Osteoblast (primary cell): ENCODE results near the gene TOPAZ1. TPM values are rescaled to one million over a fixed set of nuclear protein-coding genes. Genes with fewer than 3 reads are reported as not detected.

Experiments
- DNase-seq: peaks from one replicate; pipeline ENCODE4 v3.0.0; 2011; ENCODE audit warnings: low spot score, mixed read lengths; ENCODE audit not compliant: insufficient read length; ENCODE audit errors: missing footprints
- H2AFZ ChIP-seq: 2 replicates; pipeline ENCODE4 v1.6.0; 2011; ENCODE audit warnings: mild to moderate bottlenecking, low read length
- H3K27ac ChIP-seq: 2 replicates; pipeline ENCODE4 v1.5.1; 2011; ENCODE audit warnings: mild to moderate bottlenecking, low read depth, low read length, moderate library complexity
- H3K27me3 ChIP-seq: 2 replicates; pipeline ENCODE4 v1.6.0; 2012; ENCODE audit warnings: mild to moderate bottlenecking, control low read depth, inconsistent platforms, low read length, moderate library complexity; ENCODE audit not compliant: insufficient read depth
- H3K36me3 ChIP-seq: 2 replicates; pipeline ENCODE4 v1.5.1; 2011; ENCODE audit warnings: mild to moderate bottlenecking, low read length, control low read depth, moderate library complexity; ENCODE audit not compliant: insufficient read depth
- H3K4me1 ChIP-seq: 2 replicates; pipeline ENCODE4 v1.5.1; 2011; ENCODE audit warnings: mild to moderate bottlenecking, low read length, control low read depth, moderate library complexity; ENCODE audit not compliant: insufficient read depth
- H3K4me2 ChIP-seq: 2 replicates; pipeline ENCODE4 v1.6.0; 2011; ENCODE audit warnings: mild to moderate bottlenecking, low read length; ENCODE audit not compliant: insufficient read depth
- H3K4me3 ChIP-seq: fragments of 200-600 bp; sonication (generic); 3 replicates; pipeline ENCODE4 v1.5.1; 2012; ENCODE audit warnings: mild to moderate bottlenecking, low read length, inconsistent platforms; ENCODE audit not compliant: insufficient read depth
- H3K79me2 ChIP-seq: 2 replicates; pipeline ENCODE4 v1.6.0; 2012; ENCODE audit warnings: mild to moderate bottlenecking, low read length, control low read depth, inconsistent platforms; ENCODE audit not compliant: insufficient read depth
- H3K9me3 ChIP-seq: 2 replicates; pipeline ENCODE4 v1.5.1; 2011; ENCODE audit warnings: low read depth, low read length, control low read depth
- H4K20me1 ChIP-seq: 2 replicates; pipeline ENCODE4 v1.6.0; 2012; ENCODE audit warnings: mild to moderate bottlenecking, low read length, control low read depth; ENCODE audit not compliant: insufficient read depth
- total RNA-seq: library from RNA; depleted of rRNA; stranded (reverse); fragments of >200 nt; gene quantifications from 2 replicates; pipeline ENCODE4 v1.2.3, GENCODE V29; 2012
- TF ChIP-seq, protein P1 (sequence below): IDR thresholded peaks from 2 replicates; pipeline ENCODE4 v1.5.1; 2011; ENCODE audit warnings: mild to moderate bottlenecking, low read depth, low read length, moderate library complexity; ENCODE audit errors: extremely low read depth

TOPAZ1 gene
- total RNA-seq, 1 donor = not detected

DNA sequence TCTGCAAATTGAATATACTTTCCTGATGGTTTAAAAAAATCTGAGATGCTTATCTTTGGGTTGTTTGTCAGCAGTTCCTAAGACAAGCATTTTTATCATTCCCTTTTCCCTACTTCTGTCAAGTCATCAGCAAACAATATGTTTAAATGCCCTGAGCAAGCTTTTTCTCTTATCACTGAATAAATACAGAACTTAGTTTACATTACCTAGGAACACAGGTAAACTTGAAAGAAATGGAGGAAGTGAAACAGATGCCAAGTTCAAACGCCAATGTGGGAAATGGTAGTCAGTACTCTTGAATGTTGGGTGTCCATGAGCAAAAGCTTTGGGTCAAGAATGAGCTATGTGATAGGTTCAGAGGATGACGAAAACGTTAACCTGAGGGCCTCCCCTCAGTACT, 79.6 kb downstream of the TOPAZ1 start:
- Histone ChIP-seq H4K20me1 (no peaks in the 10 kb centered on the region), H3K4me2 (no peak overlapping the region), H3K9me3 (no peaks in the 10 kb centered on the region), H3K36me3 (no peaks in the 10 kb centered on the region), H2AFZ (no peak overlapping the region), H3K27ac (no peak overlapping the region), H3K4me3 (no peak overlapping the region), H3K79me2 (no peaks in the 10 kb centered on the region), H3K27me3 (peaks cover 2% of the 10 kb centered on the region), H3K4me1 (no peaks in the 10 kb centered on the region)
- DNase-seq = no peak
- TF ChIP-seq, protein P1, sequence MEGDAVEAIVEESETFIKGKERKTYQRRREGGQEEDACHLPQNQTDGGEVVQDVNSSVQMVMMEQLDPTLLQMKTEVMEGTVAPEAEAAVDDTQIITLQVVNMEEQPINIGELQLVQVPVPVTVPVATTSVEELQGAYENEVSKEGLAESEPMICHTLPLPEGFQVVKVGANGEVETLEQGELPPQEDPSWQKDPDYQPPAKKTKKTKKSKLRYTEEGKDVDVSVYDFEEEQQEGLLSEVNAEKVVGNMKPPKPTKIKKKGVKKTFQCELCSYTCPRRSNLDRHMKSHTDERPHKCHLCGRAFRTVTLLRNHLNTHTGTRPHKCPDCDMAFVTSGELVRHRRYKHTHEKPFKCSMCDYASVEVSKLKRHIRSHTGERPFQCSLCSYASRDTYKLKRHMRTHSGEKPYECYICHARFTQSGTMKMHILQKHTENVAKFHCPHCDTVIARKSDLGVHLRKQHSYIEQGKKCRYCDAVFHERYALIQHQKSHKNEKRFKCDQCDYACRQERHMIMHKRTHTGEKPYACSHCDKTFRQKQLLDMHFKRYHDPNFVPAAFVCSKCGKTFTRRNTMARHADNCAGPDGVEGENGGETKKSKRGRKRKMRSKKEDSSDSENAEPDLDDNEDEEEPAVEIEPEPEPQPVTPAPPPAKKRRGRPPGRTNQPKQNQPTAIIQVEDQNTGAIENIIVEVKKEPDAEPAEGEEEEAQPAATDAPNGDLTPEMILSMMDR = no peak

GRCh38 chr3:44323341-44323955, 81.8 kb downstream of the TOPAZ1 start:
- Histone ChIP-seq H2AFZ (no peak overlapping the region), H3K4me2 (no peak overlapping the region), H3K36me3 (no peaks in the 10 kb centered on the region), H3K4me3 (no peak overlapping the region), H3K27me3 (peaks cover 2% of the 10 kb centered on the region), H4K20me1 (no peaks in the 10 kb centered on the region), H3K79me2 (no peaks in the 10 kb centered on the region), H3K9me3 (no peaks in the 10 kb centered on the region), H3K27ac (no peak overlapping the region), H3K4me1 (no peaks in the 10 kb centered on the region)
- TF ChIP-seq, protein P1 = peak; percentile 88
- DNase-seq = peak; percentile 62

DNA sequence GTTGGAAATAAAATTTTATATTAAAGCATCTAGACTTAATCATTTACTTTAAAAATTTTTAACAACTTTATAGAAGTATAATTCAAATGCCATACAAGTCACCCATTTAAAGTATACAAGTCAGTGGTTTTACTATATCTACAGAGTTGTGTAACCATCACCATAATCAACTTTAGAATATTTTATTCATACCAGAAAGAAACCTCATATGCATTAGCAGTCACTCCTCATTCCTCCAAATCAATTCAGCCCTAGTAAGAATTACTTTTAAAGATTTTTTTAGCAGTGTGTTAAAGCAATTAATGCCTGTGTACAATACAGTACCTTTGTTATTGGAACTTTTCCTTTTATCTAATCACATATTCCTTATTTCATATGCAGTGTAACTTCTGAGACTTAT, 82.9 kb downstream of the TOPAZ1 start:
- no peaks in the 10 kb centered on the region for H3K36me3 ChIP-seq
- no peaks in the 10 kb centered on the region for H3K79me2 ChIP-seq
- no peaks in the 10 kb centered on the region for H3K4me1 ChIP-seq
- TF ChIP-seq, protein P1 = no peak
- no peaks in the 10 kb centered on the region for H3K9me3 ChIP-seq
- H3K4me3 ChIP-seq = no peak overlapping the region
- no peak overlapping the region for H3K4me2 ChIP-seq
- DNase-seq = no peak
- H3K27me3 ChIP-seq = peaks cover 11% of the 10 kb centered on the region
- H3K27ac ChIP-seq = no peak overlapping the region
- H2AFZ ChIP-seq = no peak overlapping the region
- H4K20me1 ChIP-seq = no peaks in the 10 kb centered on the region

- no peak for DNase-seq
- Histone ChIP-seq H3K27ac (no peak overlapping the region), H3K4me3 (no peak overlapping the region), H3K4me1 (no peaks in the 10 kb centered on the region), H4K20me1 (no peaks in the 10 kb centered on the region), H3K36me3 (no peaks in the 10 kb centered on the region), H2AFZ (no peak overlapping the region), H3K4me2 (no peak overlapping the region), H3K27me3 (peaks cover 14% of the 10 kb centered on the region), H3K79me2 (no peaks in the 10 kb centered on the region), H3K9me3 (no peaks in the 10 kb centered on the region)
- TF ChIP-seq, protein P1 = no peak
These were observed 84.3 kb downstream of the TOPAZ1 start for GRCh38 chr3:44326019-44326418.
